Neural crest cell (in vitro differentiated cells): ENCODE data around the gene CCDC142. TPM values are rescaled to one million over a fixed set of nuclear protein-coding genes. Genes with fewer than 3 reads are reported as not detected.

ENCODE experiments used
- DNase-seq: peaks from one replicate; pipeline ENCODE4 v3.0.0; 2021; ENCODE audit warnings: low read depth, mixed read lengths, low spot score
- H3K27ac Mint-ChIP-seq: one replicate; pipeline ENCODE4 v1.8.0; 2021; ENCODE audit warnings: mild to moderate bottlenecking, mixed read lengths; ENCODE audit not compliant: unreplicated experiment
- H3K27me3 Mint-ChIP-seq: 2 replicates; pipeline ENCODE4 v1.8.0; 2021; ENCODE audit warnings: low read depth, mild to moderate bottlenecking, mixed read lengths
- H3K36me3 Mint-ChIP-seq: 2 replicates; pipeline ENCODE4 v1.8.0; 2021; ENCODE audit warnings: low read depth, mild to moderate bottlenecking, mixed read lengths
- H3K4me1 Mint-ChIP-seq: 2 replicates; pipeline ENCODE4 v1.8.0; 2021; ENCODE audit warnings: mixed read lengths
- H3K4me3 Mint-ChIP-seq: one replicate; pipeline ENCODE4 v1.8.0; 2021; ENCODE audit warnings: mild to moderate bottlenecking, mixed read lengths
- H3K9me3 Mint-ChIP-seq: 2 replicates; pipeline ENCODE4 v1.8.0; 2021; ENCODE audit warnings: mixed read lengths
- CTCF ChIP-seq: fragments of 200-600 bp; sonication (generic); conservative IDR thresholded peaks from 2 replicates; pipeline ENCODE4 v1.5.0; 2021; ENCODE audit warnings: antibody characterized with exemption, mild to moderate bottlenecking
- total RNA-seq: library from RNA; stranded (reverse); gene quantifications from 2 replicates; pipeline ENCODE4 v1.2.1, GENCODE V29; 2021

CCDC142 gene
- total RNA-seq, 1 donor from 2014 or later = 35.0 TPM

- Mint-ChIP-seq H3K36me3 (peaks cover 17% of the 10 kb centered on the region), H3K9me3 (peaks cover 2% of the 10 kb centered on the region), H3K4me3 (peak within 1 kb of the TSS; percentile 98), H3K27ac (peak within 1 kb of the TSS; percentile 98), H3K27me3 (peaks cover 3% of the 10 kb centered on the region), H3K4me1 (peaks cover 39% of the 10 kb centered on the region)
- TF ChIP-seq CTCF = no peak
- peak; percentile 93 for DNase-seq
These were observed 46.8 kb upstream of the CCDC142 start, which contains the start of the genes AUP1 and HTRA2 for GRCh38 chr2:74529357-74530238. TSS of gene AUP1 (minus strand) at chr2:74529706. CDS start at chr2:74529629, 77 bp downstream. TSS of gene HTRA2 (plus strand) at chr2:74529933. CDS start at chr2:74530007, 74 bp downstream.

- Mint-ChIP-seq H3K27me3 (peaks cover 6% of the 10 kb centered on the region), H3K27ac (peak overlapping the region; percentile 98), H3K4me1 (peaks cover 39% of the 10 kb centered on the region), H3K4me3 (peak overlapping the region; percentile 98), H3K9me3 (peaks cover 2% of the 10 kb centered on the region), H3K36me3 (peaks cover 17% of the 10 kb centered on the region)
- DNase-seq = no peak
- no peak for TF ChIP-seq CTCF
These were observed 46.0 kb upstream of the CCDC142 start for GRCh38 chr2:74528600-74529356.

GRCh38 chr2:74527741-74528140 lies 44.9 kb upstream of the CCDC142 start:
- Mint-ChIP-seq H3K36me3 (peaks cover 14% of the 10 kb centered on the region), H3K4me1 (peaks cover 38% of the 10 kb centered on the region), H3K27ac (no peak overlapping the region), H3K4me3 (peak overlapping the region; percentile 98), H3K27me3 (peaks cover 14% of the 10 kb centered on the region), H3K9me3 (peaks cover 2% of the 10 kb centered on the region)
- TF ChIP-seq CTCF = no peak
- DNase-seq = no peak

- Mint-ChIP-seq H3K36me3 (peaks cover 14% of the 10 kb centered on the region), H3K27ac (no peak overlapping the region), H3K27me3 (peaks cover 24% of the 10 kb centered on the region), H3K9me3 (peaks cover 2% of the 10 kb centered on the region), H3K4me3 (peak overlapping the region; percentile 90), H3K4me1 (peaks cover 28% of the 10 kb centered on the region)
- DNase-seq = no peak
- TF ChIP-seq CTCF = no peak
These were observed 43.9 kb upstream of the CCDC142 start for GRCh38 chr2:74526649-74527230.
